ENCODE measurements around the gene HCN4.

HCN4 gene

DNA sequence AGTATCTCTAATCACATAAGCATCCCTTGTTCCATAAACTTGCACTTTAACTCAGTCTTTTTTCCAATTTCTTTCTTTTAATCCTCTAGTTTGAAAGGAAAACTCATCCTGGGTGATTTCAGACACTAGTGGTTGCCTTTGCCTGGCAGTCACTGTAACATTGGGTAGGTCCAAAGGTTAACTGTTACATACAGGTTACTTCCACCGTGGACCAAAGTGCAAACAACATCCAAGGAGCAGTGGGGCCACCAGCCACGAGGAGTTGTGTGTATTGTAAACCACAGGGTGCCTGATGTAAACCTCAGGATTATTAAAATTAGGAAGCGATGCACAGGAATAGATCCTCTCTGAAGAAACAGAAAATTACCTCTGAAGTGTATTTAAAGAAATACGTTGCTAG is 75.0 kb downstream of the HCN4 start:
- no peak for DNase-seq

DNA sequence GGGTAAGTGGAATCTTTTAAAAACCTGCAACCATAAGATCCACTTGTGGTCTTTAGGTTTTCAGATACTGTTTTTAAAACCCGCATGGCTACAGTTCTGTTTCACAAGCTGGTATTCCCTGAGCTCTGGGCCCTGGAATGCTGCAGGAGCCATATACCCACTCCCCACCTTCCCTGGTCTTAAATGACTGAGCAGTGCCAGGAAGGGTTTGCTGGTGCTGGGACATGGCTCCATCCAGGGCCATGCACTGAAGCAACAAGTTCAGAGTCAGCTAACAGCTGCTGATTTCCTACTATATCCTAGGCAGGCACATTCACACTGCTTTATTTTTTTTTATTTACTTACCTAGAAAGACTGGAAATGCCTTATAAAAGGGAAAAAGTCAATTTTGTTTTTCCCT is 77.3 kb downstream of the HCN4 start:
- DNase-seq, result no peak

DNA sequence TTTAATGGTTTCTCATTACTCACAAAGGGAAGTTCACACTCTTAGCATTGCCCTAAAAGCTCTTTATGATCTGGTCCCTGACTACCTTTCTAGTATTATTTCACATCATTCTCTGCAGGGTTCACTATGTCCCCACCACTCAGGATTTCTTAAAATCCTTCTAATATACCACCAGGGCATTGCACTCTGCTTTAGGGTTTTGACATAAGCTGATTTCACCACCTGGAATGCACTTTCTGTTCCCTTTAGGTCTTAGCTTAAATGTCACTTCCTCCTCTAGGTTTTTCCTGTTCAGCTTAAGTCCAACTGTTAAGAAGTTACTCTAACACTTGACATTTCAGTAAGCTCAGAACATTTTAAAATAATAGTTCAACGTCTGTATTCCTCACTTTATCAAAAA is 81.7 kb downstream of the HCN4 start:
- no peak for DNase-seq

DNA sequence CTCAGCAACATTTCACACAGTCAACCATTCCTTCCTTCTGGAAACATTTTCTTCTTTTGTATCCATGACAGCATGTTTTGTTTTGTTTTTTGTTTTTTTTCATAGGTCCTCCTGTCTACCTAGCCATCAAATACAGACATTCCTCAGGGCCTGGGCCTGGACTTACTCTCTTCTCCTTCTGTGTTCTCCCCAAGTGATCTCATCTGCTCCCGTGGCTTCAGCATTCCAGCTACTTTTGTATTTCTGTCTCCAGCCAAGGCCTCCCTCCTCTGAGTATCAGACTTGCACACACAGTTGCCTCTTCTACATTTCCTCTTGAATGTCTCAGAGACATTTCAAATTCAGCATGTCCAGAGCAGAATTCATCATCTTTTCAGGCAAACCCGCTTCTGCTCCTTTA is 82.4 kb downstream of the HCN4 start:
- no peak for DNase-seq

DNA sequence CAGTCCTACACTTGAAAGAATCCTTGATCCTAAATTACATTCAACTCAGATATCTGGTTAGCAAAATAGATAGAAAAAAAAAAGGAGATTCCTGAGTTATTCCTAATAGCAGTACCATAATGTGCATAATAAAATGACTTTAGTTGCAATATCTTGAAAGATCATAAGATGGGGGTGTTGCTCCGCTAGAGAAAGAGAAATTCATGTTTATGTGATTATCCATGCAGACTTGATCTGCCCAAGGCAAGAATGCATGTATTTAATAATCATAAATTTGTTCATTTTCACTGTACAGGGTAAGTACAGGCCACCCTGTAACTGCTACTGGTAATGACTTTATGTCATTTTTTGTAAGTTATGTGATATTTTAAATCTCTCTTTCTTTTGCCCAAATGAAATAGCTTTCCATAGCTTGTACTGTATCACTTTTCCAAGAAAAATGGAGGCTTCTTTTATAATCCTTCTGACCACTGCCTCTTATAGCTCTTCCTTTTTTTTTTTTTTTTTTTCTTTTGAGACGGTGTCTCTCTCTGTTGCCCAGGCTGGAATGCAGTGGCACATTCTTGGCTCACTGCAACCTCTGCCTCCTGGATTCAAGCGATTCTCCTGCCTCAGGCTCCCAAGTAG is 84.6 kb downstream of the HCN4 start:
- no peak for DNase-seq

DNA sequence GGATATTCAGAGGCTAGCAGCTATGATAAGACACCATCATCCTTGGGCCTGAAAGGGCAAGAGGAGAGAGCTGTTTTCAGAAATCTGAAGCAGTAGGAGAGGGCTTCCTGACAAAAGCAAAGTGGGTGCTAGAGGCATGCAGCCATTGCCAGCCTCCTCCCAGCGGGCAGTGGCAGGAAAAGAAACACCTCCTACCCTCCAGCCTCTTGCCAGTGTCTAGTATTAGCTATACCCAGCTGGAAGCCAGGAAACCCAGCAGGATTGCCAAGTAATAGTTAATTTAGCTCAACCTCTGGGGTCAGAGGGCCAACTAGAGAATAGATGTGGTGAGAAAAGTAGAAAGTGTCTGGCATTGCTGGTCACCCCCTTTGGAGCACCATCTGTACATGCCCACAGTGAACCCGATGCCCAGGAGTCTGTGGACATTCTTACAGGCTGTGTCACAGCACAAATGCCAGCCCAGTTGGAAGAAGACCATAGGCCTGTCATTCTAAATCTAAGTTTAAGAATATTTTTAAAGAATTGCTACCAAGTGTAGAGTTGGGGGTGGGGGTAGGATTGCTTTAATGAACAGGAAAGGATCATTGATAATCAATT is 85.3 kb downstream of the HCN4 start:
- peak in 1 of 2 experiments; percentile 34 for DNase-seq

DNA sequence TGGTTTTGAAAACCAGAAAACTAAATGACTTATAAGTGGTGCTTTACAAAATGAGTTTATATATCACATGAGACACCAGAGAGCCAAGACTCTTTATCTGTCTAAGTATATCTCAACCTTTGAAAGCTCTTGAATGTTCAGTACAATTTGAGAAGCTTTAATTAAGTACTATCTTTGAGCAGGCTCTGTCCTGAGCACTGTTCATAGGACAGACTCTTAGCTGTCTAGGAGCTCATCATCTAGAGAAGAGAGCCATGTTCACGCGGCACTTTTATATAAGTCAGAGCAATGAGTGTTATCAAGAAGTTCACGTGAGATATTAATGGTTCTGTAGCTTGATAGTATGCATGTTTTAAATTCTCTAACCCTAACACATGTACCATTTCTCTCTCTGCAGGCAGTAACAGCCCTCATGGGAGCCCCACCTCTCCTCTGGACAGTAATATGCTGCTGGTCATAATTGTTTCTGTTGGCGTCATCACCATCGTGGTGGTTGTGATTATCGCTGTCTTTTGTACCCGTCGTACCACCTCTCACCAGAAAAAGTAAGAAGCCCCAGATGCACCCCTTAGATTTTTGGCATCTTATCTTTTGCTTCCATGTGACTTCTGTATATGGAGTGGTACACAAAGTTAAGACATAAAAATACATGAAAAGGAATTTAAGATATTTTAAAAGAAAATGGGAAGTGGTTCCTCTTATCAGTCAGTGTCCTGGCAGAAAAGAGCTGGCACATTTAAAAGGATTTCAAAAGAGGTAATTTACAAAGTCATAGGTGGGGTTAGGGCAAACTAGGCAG is 86.0 kb downstream of the HCN4 start:
- no peak for DNase-seq

DNA sequence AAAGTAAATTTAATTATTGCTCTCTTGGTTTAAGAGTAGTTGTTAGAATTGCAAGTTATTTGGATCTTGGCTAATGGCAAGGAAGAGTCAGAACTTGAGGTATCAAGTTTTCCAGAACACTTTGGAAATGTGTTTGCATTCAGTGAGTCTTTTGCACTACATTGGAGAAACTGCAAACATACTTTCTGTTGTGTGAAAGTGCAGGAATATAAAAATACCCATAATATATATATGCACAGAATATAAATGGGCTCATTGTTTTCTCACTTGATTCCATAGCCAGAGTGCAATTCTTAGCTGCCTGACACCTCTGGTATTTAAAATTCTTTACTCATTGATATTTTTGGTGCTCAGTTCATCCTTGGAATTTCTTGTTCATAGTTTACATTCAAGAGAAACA is 92.9 kb downstream of the HCN4 start:
- DNase-seq, result no peak

DNA sequence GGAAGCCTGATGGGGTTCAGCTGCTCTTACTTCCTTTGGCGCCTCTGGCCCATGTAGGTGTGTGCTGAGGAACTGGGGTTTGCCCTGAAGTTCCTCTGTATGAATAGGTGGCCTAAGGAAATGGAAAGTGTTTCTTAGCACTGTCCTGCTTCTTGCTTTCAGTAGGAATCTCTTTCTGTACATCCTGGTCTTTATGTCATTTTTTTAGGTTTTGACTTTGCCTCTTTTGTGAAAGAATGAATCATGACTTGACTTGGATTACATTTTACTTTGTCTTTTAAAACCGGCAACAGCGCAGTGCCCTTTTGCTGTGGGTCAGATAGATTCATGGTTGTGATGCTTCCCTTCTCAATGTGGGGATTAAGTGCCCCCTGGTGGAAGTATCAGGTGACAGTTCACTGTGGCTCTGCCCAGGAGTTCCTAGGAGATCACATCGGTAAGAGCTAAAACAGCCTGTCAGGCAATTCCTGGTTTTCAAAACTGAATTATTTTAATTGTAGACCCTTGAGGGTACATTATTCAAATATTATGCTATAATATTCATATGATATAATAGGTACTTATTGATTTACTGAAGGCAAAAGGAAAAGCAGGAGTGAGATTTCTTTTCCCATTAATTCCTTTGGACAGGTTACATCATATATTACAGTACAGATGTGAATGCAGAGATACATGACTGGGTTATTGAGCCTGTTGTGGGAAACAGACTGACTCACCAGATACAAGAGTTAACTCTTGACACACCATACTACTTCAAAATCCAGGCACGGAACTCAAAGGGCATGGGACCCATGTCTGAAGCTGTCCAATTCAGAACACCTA is 95.4 kb downstream of the HCN4 start:
- DNase-seq, result peak in 1 of 2 experiments; percentile 51

DNA sequence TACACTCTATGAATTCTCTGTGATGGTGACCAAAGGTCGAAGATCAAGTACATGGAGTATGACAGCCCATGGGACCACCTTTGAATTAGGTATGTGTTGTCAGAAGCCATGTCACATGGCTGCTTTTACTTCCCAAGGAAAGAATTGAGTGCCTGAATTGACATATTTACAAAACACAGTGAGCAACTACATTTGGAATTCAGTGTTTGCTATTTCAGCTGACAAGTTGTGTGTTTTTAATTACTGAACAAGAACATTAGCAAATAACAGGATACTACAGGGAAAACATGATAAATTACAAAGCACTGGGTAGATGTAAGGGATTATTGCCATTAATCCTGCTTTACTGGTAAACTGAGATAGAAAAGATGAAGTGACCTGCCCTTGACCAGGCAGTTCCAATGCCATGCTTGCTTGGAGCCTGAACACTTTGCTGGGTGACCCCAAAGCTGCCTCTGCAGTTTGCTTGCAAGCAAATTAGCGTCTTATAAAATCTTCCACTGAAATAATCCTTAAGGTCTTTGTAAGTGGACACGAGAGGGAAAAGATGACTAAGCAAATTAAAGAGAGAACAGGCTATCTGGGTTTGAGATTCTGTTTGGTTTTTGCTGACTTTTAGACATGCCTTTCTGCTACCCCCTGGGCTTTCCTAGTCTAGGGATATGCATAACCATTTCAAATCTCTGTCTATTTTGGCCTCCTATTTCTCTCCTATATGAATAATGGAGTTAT is 98.2 kb downstream of the HCN4 start:
- no peak for DNase-seq
